Thyroid gland (tissue), 4 donors: ENCODE results near the gene UBL5. TPM values are rescaled to one million over a fixed set of nuclear protein-coding genes. Genes with fewer than 3 reads are reported as not detected.

Experiments used
- DNase-seq, 2 donors: peaks; one replicate each; pipeline ENCODE4 v3.0.0-alpha.2; 2019
- H3K27ac ChIP-seq, 3 donors: fragments of 200-600 bp; sonication (generic); 1 replicate in 2 of 3; 2 replicates in 1 of 3; pipeline ENCODE4 v1.5.1; 2016 to 2019; ENCODE audit warnings: mild to moderate bottlenecking in 1 of 3, moderate library complexity in 1 of 3
- H3K27me3 ChIP-seq: fragments of 200-600 bp; sonication (generic); one replicate; pipeline ENCODE4 v1.5.1; 2019
- H3K36me3 ChIP-seq, 2 donors: fragments of 200-600 bp; sonication (generic); one replicate each; pipeline ENCODE4 v1.5.1; 2016 to 2019
- H3K4me1 ChIP-seq, 2 donors: fragments of 200-600 bp; sonication (generic); one replicate each; pipeline ENCODE4 v1.5.1; 2017 to 2019
- H3K4me3 ChIP-seq, 3 donors: fragments of 200-600 bp; sonication (generic); replicated peaks in 1 of 3; 1 replicate in 2 of 3; 2 replicates in 1 of 3; pipeline ENCODE4 v1.5.1; 2016; ENCODE audit warnings: mild to moderate bottlenecking in 1 of 3
- H3K9me3 ChIP-seq: fragments of 200-600 bp; sonication (generic); one replicate; pipeline ENCODE4 v1.5.1; 2017
- POLR2A ChIP-seq, 2 donors: fragments of 450-650 bp; IDR thresholded peaks; one replicate each; pipeline ENCODE4 v1.6.1; 2017; ENCODE audit warnings: antibody characterized with exemption in 2 of 2, mild to moderate bottlenecking in 2 of 2, moderate library complexity in 1 of 2
- WGBS, 2 donors: methylation state at CpG; one replicate each; pipeline ENCODE4 v1.1.5; 2017; 5-methylcytosine and 5-hydroxymethylcytosine counted together
- intact Hi-C: fragments of 100-400 bp; cut with DNase I; formaldehyde crosslinking; loops from one replicate; pipeline ENCODE4 v1.15.1; 2023
- small RNA-seq: library from RNA; depleted of rRNA; stranded (forward); fragments of <200 nt; gene quantifications from one replicate; pipeline ENCODE3, GENCODE V24; 2016
- total RNA-seq, 4 donors: library from RNA; depleted of rRNA; stranded (reverse); fragments of >200 nt; gene quantifications; one replicate each; pipeline ENCODE4 v1.2.3, GENCODE V29; 2016
- TF ChIP-seq, protein P1 (sequence below), 6 experiments: fragments of 200-600 bp in 3 of 6; fragments of 450-650 bp in 3 of 6; sonication (generic) in 3 of 6; IDR thresholded peaks; one replicate each; pipeline ENCODE4 v1.5.1; 2016 to 2019; ENCODE audit warnings: antibody characterized with exemption in 6 of 6, mild to moderate bottlenecking in 2 of 6, inconsistent platforms in 1 of 6, moderate library complexity in 1 of 6

The UBL5 gene
- total RNA-seq, 4 donors from 2014 or later = 141 to 743 (median 475) TPM

GRCh38 chr19:9877780-9878510 lies 50.2 kb downstream of the UBL5 start:
- no peaks in the 10 kb centered on the region for H3K36me3 ChIP-seq
- 92 to 94% methylated on average over 10 of the region's 10 CpGs for WGBS, 2 donors
- intact Hi-C loops = no loop called here
- H3K4me1 ChIP-seq = no peaks in the 10 kb centered on the region
- no peak for DNase-seq
- TF ChIP-seq, protein P1, sequence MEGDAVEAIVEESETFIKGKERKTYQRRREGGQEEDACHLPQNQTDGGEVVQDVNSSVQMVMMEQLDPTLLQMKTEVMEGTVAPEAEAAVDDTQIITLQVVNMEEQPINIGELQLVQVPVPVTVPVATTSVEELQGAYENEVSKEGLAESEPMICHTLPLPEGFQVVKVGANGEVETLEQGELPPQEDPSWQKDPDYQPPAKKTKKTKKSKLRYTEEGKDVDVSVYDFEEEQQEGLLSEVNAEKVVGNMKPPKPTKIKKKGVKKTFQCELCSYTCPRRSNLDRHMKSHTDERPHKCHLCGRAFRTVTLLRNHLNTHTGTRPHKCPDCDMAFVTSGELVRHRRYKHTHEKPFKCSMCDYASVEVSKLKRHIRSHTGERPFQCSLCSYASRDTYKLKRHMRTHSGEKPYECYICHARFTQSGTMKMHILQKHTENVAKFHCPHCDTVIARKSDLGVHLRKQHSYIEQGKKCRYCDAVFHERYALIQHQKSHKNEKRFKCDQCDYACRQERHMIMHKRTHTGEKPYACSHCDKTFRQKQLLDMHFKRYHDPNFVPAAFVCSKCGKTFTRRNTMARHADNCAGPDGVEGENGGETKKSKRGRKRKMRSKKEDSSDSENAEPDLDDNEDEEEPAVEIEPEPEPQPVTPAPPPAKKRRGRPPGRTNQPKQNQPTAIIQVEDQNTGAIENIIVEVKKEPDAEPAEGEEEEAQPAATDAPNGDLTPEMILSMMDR (IDR thresholded peaks at IDR 0.05) = no peak
- TF ChIP-seq POLR2A (IDR thresholded peaks at IDR 0.05) = no peak
- no peak overlapping the region for H3K27ac ChIP-seq
- H3K9me3 ChIP-seq = no peaks in the 10 kb centered on the region
- no peak overlapping the region for H3K4me3 ChIP-seq
- H3K27me3 ChIP-seq = no peaks in the 10 kb centered on the region

DNA sequence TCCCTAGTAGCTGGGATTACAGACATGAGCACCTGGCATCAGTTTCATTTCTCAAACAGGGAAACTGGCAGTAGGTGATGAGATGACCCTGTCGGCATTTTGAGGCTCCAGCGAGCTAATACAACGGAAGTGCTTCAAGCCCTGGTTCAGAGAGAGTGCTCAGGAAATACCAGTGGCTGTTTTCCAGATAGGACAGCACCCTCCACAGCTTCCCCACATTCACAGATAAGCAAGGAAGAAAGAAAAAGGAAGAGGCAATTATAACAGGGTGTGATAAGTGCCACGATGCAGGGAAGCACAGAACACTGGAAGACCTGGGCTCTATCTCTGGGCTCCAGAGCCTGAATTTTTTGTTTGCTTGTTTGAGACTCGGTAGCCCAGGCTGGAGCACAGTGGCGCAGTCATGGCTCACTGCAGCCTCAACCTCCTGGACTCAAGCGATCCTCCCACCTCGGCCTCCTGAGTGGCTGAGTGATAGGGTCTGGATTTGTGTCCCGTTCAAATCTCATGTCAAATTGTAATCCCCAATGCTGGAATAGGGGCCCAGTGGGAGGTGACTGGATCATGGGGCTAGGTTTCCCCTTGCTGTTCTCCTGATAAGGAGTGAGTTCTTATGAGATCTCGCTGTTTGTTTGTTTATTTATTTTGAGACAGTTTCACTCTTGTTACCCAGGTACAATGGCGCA lies 50.9 kb downstream of the UBL5 start:
- no peak for DNase-seq
- no peaks in the 10 kb centered on the region for H3K4me1 ChIP-seq
- TF ChIP-seq, protein P1 (IDR thresholded peaks at IDR 0.05) = no peak
- TF ChIP-seq POLR2A (IDR thresholded peaks at IDR 0.05) = no peak
- intact Hi-C loops = no loop called here
- no peaks in the 10 kb centered on the region for H3K36me3 ChIP-seq
- no peaks in the 10 kb centered on the region for H3K27me3 ChIP-seq
- H3K27ac ChIP-seq = no peak overlapping the region
- H3K9me3 ChIP-seq = no peaks in the 10 kb centered on the region
- 84 to 86% methylated on average over 11 of the region's 11 CpGs for WGBS, 2 donors
- H3K4me3 ChIP-seq = no peak overlapping the region

Small RNAs within 50 kb of the gene (small RNA-seq; reads per million reads assigned to genes)
- not detected for gene RF00156

Other genes with a start within 250 kb of the UBL5 start
- gene ZNF121, start 243.4 kb upstream of the UBL5 start, total RNA-seq = 10 to 100 TPM; 30.0 to 50.1 (median 37.9) TPM
- 10 to 100 TPM; 35.3 to 40.7 (median 39.3) TPM for gene ZNF561, start 206.7 kb upstream of the UBL5 start, total RNA-seq
- 10 to 100 TPM; 27.6 to 38.7 (median 29.8) TPM for gene ZNF562, start 152.8 kb upstream of the UBL5 start, total RNA-seq
- gene ZNF846, start 59.2 kb upstream of the UBL5 start, total RNA-seq = 10 to 100 TPM; 12.1 to 24.4 (median 19.3) TPM
- 10 to 100 TPM; 16.7 to 37.1 (median 20.7) TPM for gene FBXL12, start 8.8 kb upstream of the UBL5 start, total RNA-seq
- 10 to 100 TPM; 50.0 to 98.0 (median 72.3) TPM for gene PIN1, start 7.4 kb downstream of the UBL5 start, total RNA-seq
- gene OLFM2, start 108.6 kb downstream of the UBL5 start, total RNA-seq = 10 to 100 TPM; 19.5 to 42.7 (median 37.8) TPM
- gene COL5A3, start 182.6 kb downstream of the UBL5 start, total RNA-seq = 10 to 100 TPM in 1 of 4 donors, 1 to 10 TPM in 3; 2.0 to 10.1 (median 5.3) TPM
- gene RDH8, start 185.6 kb downstream of the UBL5 start, total RNA-seq = not detected